GM10266 (cell line): ENCODE data around the gene PCCA.

ENCODE experiments used
- DNase-seq: peaks from one replicate; pipeline ENCODE4 v3.0.0; 2012; ENCODE audit errors: extremely low spot score
- CTCF ChIP-seq: IDR thresholded peaks from 2 replicates; pipeline ENCODE4 v1.5.1; 2012; ENCODE audit warnings: mild to moderate bottlenecking, low read depth; ENCODE audit not compliant: control insufficient read depth, insufficient read depth; ENCODE audit errors: missing control alignments

PCCA gene

GRCh38 chr13:100460266-100460665 is 371.4 kb downstream of the PCCA start:
- TF ChIP-seq CTCF, result no peak
- no peak for DNase-seq

DNA sequence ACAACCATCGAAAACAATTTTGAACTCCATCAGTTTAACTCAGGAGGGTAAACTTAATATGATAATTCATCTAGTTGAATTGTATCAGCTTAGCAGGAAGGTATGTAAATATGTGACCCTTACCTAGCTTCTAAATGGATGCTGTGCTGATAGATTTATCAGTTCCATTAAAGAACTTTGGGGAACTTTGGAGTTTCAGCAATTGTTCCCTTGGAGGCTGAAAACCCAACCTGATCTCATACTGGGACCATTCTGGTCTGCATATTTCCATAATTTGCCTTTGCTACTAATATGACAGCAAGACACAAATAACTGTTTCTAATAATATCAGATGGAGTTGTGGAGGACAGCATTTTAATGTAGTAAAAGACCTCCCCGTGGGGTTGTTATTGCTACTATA is 371.9 kb downstream of the PCCA start:
- DNase-seq, result no peak
- no peak for TF ChIP-seq CTCF

- no peak for DNase-seq
- no peak for TF ChIP-seq CTCF
Observed at GRCh38 chr13:100461309-100462030, 372.6 kb downstream of the PCCA start.

GRCh38 chr13:100464006-100464405 is 375.1 kb downstream of the PCCA start:
- no peak for DNase-seq
- no peak for TF ChIP-seq CTCF

DNA sequence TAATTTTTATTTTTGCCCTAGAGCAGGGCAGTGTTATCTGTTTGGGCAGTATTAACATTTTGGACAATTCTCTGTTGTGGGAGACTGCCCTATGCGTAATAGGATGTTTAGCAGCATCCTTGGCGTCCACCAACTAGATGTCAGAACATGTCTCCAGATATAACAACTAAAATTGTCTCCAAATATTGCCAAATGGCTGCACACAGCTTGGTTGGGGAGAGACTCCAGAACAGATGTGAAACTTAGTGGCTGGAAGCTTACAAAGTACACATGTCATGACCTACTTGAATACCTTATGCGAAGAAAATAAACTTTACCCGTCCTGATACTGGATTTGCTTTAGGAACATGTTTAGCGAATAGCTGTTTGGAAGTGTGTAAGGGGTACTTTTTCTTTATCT is 376.7 kb downstream of the PCCA start:
- TF ChIP-seq CTCF, result no peak
- no peak for DNase-seq

- no peak for TF ChIP-seq CTCF
- DNase-seq, result no peak
Observed at GRCh38 chr13:100470866-100471505, 382.1 kb downstream of the PCCA start.

DNA sequence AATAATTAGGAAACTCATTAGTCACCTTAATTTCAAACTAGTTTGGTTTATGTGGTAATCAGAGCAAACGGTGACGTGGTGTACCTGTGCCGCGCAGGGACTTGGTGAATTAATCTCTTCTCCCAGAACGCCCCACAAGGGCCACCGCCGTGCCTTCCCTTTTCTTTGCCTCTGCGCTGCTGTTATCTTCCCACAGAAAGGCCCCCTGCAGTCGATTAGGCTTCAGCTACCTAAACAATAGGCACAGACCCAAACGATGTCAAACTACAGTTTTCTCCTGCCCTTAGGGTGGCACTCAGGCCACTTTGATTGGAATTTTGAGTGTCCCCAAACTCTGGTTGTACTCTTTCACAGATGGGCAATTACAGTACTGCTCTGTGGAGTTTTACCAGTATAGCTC is 384.2 kb downstream of the PCCA start:
- no peak for DNase-seq
- no peak for TF ChIP-seq CTCF
